Keratinocyte (primary cell): ENCODE results near the gene DCTD. TPM values are rescaled to one million over a fixed set of nuclear protein-coding genes. Genes with fewer than 3 reads are reported as not detected.

Source experiments
- DNase-seq: peaks from one replicate; pipeline ENCODE4 v3.0.0-alpha.2; 2011; ENCODE audit warnings: low read depth, missing footprints, low spot score
- FAIRE-seq: peaks from 2 replicates; lab custom pipeline; 2011; peaks lifted over from hg19 to GRCh38; lab: Jason Lieb, UNC
- H2AFZ ChIP-seq: 2 replicates; pipeline ENCODE4 v1.6.0; 2012; ENCODE audit warnings: low read length, control low read depth, inconsistent platforms; ENCODE audit not compliant: control insufficient read depth
- H3K27ac ChIP-seq: 2 replicates; pipeline ENCODE4 v1.5.1; 2011; ENCODE audit warnings: low read length; ENCODE audit not compliant: control insufficient read depth, insufficient read depth
- H3K27me3 ChIP-seq: 3 replicates; pipeline ENCODE4 v1.6.0; 2011; ENCODE audit warnings: low read length; ENCODE audit not compliant: control insufficient read depth, insufficient read depth; ENCODE audit errors: extremely low read depth
- H3K36me3 ChIP-seq, 2 experiments: 2 replicates in 1 of 2; 3 replicates in 1 of 2; pipeline ENCODE4 v1.5.1; 2011; ENCODE audit warnings: low read length in 2 of 2, mild to moderate bottlenecking in 1 of 2; ENCODE audit not compliant: control insufficient read depth in 2 of 2, insufficient read depth in 2 of 2; ENCODE audit errors: extremely low read depth in 1 of 2
- H3K4me1 ChIP-seq: 3 replicates; pipeline ENCODE4 v1.5.1; 2011; ENCODE audit warnings: low read length; ENCODE audit not compliant: control insufficient read depth, insufficient read depth; ENCODE audit errors: extremely low read depth
- H3K4me2 ChIP-seq: 3 replicates; pipeline ENCODE4 v1.6.0; 2011; ENCODE audit warnings: low read depth, low read length; ENCODE audit not compliant: control insufficient read depth, insufficient read depth; ENCODE audit errors: extremely low read depth
- H3K4me3 ChIP-seq, 3 experiments: fragments of 200-600 bp in 1 of 3; sonication (generic) in 1 of 3; 2 replicates in 2 of 3; 3 replicates in 1 of 3; pipeline ENCODE4 v1.5.1; 2011 to 2016; ENCODE audit warnings: low read length in 3 of 3, mild to moderate bottlenecking in 3 of 3, control low read depth in 2 of 3, inconsistent platforms in 1 of 3, low read depth in 1 of 3, mixed read lengths in 1 of 3, mixed run types in 1 of 3, moderate library complexity in 1 of 3; ENCODE audit not compliant: control insufficient read depth in 2 of 3, insufficient read depth in 2 of 3; ENCODE audit errors: extremely low read depth in 1 of 3
- H3K79me2 ChIP-seq: 2 replicates; pipeline ENCODE4 v1.6.0; 2012; ENCODE audit warnings: low read length; ENCODE audit not compliant: control insufficient read depth, insufficient read depth
- H3K9ac ChIP-seq: 3 replicates; pipeline ENCODE4 v1.6.0; 2011; ENCODE audit warnings: low read length; ENCODE audit not compliant: control insufficient read depth, insufficient read depth; ENCODE audit errors: extremely low read depth
- H3K9me1 ChIP-seq: 3 replicates; pipeline ENCODE4 v1.6.0; 2011; ENCODE audit warnings: low read length; ENCODE audit not compliant: control insufficient read depth, insufficient read depth; ENCODE audit errors: extremely low read depth
- H3K9me3 ChIP-seq: 2 replicates; pipeline ENCODE4 v1.5.1; 2012; ENCODE audit warnings: low read depth, low read length; ENCODE audit not compliant: control insufficient read depth
- H4K20me1 ChIP-seq: 3 replicates; pipeline ENCODE4 v1.6.0; 2011; ENCODE audit warnings: low read length; ENCODE audit not compliant: control insufficient read depth, insufficient read depth; ENCODE audit errors: extremely low read depth
- CTCF ChIP-seq, 3 experiments: IDR thresholded peaks in 1 of 3; conservative IDR thresholded peaks in 1 of 3; optimal IDR thresholded peaks in 1 of 3; 2 replicates in 2 of 3; 3 replicates in 1 of 3; pipeline versions ENCODE3 to v1.5.1; 2011; ENCODE audit warnings: low read length in 3 of 3, mild to moderate bottlenecking in 3 of 3, moderate library complexity in 2 of 3, control low read depth in 1 of 3, inconsistent platforms in 1 of 3; ENCODE audit not compliant: insufficient read depth in 2 of 3; ENCODE audit errors: extremely low read depth in 1 of 3
- EZH2 ChIP-seq: IDR thresholded peaks from one replicate; pipeline ENCODE4 v1.6.1; 2012; ENCODE audit warnings: inconsistent platforms, mild to moderate bottlenecking, low read length, moderate library complexity
- dilution Hi-C: fragments of 300-500 bp; cut with MboI; formaldehyde crosslinking; loops from one replicate; pipeline ENCODE4 v1.7.0; 2020; ENCODE audit warnings: low sequenced_read_pairs; ENCODE audit not compliant: extremely low pct_ligation_motif_present
- polyA plus RNA-seq, 5 experiments: library from polyadenylated mRNA; depleted of rRNA in 3 of 5; stranded (reverse) in 3 of 5; stranded (forward) in 1 of 5; unstranded in 1 of 5; fragments of >200 nt; gene quantifications; 1 replicate in 1 of 5; 2 replicates in 3 of 5; 3 replicates in 1 of 5; pipeline versions ENCODE4 v1.2.1 to v1.2.3, GENCODE V29; 2011 to 2012; ENCODE audit warnings: missing spikeins in 2 of 5, low read depth in 1 of 5, low replicate concordance in 1 of 5

The DCTD gene
- polyA plus RNA-seq, 1 donor (not counting 4 experiments of a cell fraction or from before 2014, with no cell fraction given), result 119 TPM

DNA sequence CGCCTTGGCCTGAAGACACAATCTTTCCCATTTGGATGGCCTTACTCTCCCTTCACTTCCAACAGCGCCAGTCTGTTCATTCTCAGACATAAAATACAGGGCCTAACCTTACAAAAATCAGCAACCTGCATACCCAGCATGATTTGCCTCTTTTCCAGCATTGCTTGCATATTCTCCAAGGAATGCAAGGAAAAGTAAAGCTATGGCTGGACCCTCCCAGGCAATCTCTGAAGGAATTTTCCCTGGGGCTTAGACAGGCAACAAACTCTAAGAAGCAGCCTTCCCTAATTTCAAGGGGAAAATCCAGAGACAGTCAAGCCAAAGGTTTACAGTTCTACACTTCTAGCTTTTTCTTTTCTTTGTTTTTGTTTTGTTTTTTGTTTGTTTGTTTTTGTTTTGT is 3.6 kb downstream of the DCTD start:
- dilution Hi-C loops, result no loop called here
- no peaks in the 10 kb centered on the region for H3K27me3 ChIP-seq
- no peak overlapping the region for H3K4me3 ChIP-seq
- no peak overlapping the region for H2AFZ ChIP-seq
- TF ChIP-seq EZH2, result no peak
- TF ChIP-seq CTCF (optimal IDR thresholded peaks at IDR 0.05 in 1 of 3, IDR thresholded peaks at IDR 0.05 in 1 of 3, conservative IDR thresholded peaks at IDR 0.05 in 1 of 3; ENCODE audit: extremely low read depth in 1 of 3, insufficient read depth in 2 of 3, low read length in 3 of 3), result no peak
- H3K4me1 ChIP-seq, result peaks cover 15% of the 10 kb centered on the region
- H3K9me1 ChIP-seq, result peaks cover 2% of the 10 kb centered on the region
- FAIRE-seq (no peak), DNase-seq (no peak)
- H3K36me3 ChIP-seq, result peaks cover 22 to 23% of the 10 kb centered on the region in 2 experiments
- H3K4me2 ChIP-seq, result no peak overlapping the region
- H3K27ac ChIP-seq, result no peak overlapping the region
- H3K9ac ChIP-seq, result no peak overlapping the region
- H4K20me1 ChIP-seq, result no peaks in the 10 kb centered on the region
- no peaks in the 10 kb centered on the region for H3K9me3 ChIP-seq
- peaks cover 15% of the 10 kb centered on the region for H3K79me2 ChIP-seq

DNA sequence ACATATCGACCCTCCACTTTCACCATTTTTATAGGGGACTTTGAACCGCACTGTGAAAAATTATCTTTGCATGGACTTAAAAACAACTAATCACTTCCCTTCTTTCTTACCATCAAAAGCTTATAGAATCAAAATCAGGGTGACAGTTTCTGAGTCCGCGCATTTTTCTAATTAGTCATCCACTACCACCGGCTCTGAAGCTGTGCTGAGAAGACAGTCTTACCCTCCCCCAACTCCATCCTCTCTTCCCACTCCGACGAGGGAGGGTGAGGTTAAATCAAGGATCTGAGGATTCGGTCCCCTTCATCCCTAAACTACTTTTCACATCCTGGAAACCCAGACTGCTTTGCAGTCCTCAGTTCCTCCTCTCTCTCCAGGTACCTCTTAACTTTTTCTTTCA is 4.2 kb downstream of the DCTD start:
- Histone ChIP-seq H3K79me2 (peaks cover 15% of the 10 kb centered on the region), H4K20me1 (no peaks in the 10 kb centered on the region), H3K4me3 (no peak overlapping the region), H3K27me3 (no peaks in the 10 kb centered on the region), H2AFZ (no peak overlapping the region), H3K4me1 (peaks cover 14% of the 10 kb centered on the region), H3K9ac (no peak overlapping the region), H3K9me3 (no peaks in the 10 kb centered on the region), H3K36me3 (peaks cover 22 to 23% of the 10 kb centered on the region in 2 experiments), H3K4me2 (no peak overlapping the region), H3K9me1 (peaks cover 2% of the 10 kb centered on the region), H3K27ac (no peak overlapping the region)
- no peak for FAIRE-seq
- no peak for TF ChIP-seq CTCF (optimal IDR thresholded peaks at IDR 0.05 in 1 of 3, IDR thresholded peaks at IDR 0.05 in 1 of 3, conservative IDR thresholded peaks at IDR 0.05 in 1 of 3; ENCODE audit: extremely low read depth in 1 of 3, insufficient read depth in 2 of 3, low read length in 3 of 3)
- no peak for TF ChIP-seq EZH2
- dilution Hi-C loops, result no loop called here
- no peak for DNase-seq
